DND-41 (cell line): Measurements from ENCODE around the gene PRKCE.

Experiments
- ATAC-seq: fragments of 200-7000 bp; cut with Tn5 transposase; 3 replicates; pipeline ENCODE4 v1.9.1; 2021; ENCODE audit warnings: low read depth; ENCODE audit not compliant: insufficient read depth
- DNase-seq: peaks from one replicate; pipeline ENCODE4 v3.0.0-alpha.2; 2020
- H2AFZ ChIP-seq: 2 replicates; pipeline ENCODE4 v1.6.0; 2012; ENCODE audit warnings: low read depth, low read length
- H3K27ac ChIP-seq: 2 replicates; pipeline ENCODE4 v1.5.1; 2012; ENCODE audit warnings: low read length, inconsistent platforms
- H3K27me3 ChIP-seq: fragments of 200-600 bp; sonication (generic); 2 replicates; pipeline ENCODE4 v1.6.0; 2012; ENCODE audit warnings: low read length, mild to moderate bottlenecking, inconsistent platforms; ENCODE audit not compliant: insufficient read depth, poor library complexity
- H3K36me3 ChIP-seq: 2 replicates; pipeline ENCODE4 v1.5.1; 2012; ENCODE audit warnings: low read length, inconsistent platforms; ENCODE audit not compliant: insufficient read depth
- H3K4me1 ChIP-seq: 2 replicates; pipeline ENCODE4 v1.5.1; 2012; ENCODE audit warnings: mild to moderate bottlenecking, low read length; ENCODE audit not compliant: insufficient read depth
- H3K4me2 ChIP-seq: 2 replicates; pipeline ENCODE4 v1.6.0; 2012; ENCODE audit warnings: mild to moderate bottlenecking, moderate library complexity, low read length, inconsistent platforms; ENCODE audit not compliant: insufficient read depth
- H3K4me3 ChIP-seq, 2 experiments: fragments of 200-600 bp in 1 of 2; shearing (Covaris generic) in 1 of 2; 2 replicates each; pipeline ENCODE4 v1.5.1; 2012 to 2016; ENCODE audit warnings: inconsistent platforms in 2 of 2, low read length in 2 of 2, mild to moderate bottlenecking in 2 of 2, low read depth in 1 of 2, moderate library complexity in 1 of 2
- H3K79me2 ChIP-seq: 2 replicates; pipeline ENCODE4 v1.6.0; 2012; ENCODE audit warnings: low read length, inconsistent platforms; ENCODE audit not compliant: insufficient read depth
- H3K9ac ChIP-seq: 2 replicates; pipeline ENCODE4 v1.6.0; 2012; ENCODE audit warnings: low read depth, mild to moderate bottlenecking, inconsistent platforms, low read length, moderate library complexity
- H3K9me3 ChIP-seq: 2 replicates; pipeline ENCODE4 v1.5.1; 2012; ENCODE audit warnings: low read length, moderate library complexity, mild to moderate bottlenecking, inconsistent platforms; ENCODE audit not compliant: insufficient read depth, severe bottlenecking
- H4K20me1 ChIP-seq: 2 replicates; pipeline ENCODE4 v1.6.0; 2012; ENCODE audit warnings: low read length; ENCODE audit not compliant: insufficient read depth
- EZH2 ChIP-seq: IDR thresholded peaks from 3 replicates; pipeline ENCODE4 v1.6.1; 2012; ENCODE audit warnings: borderline replicate concordance, low read depth, mild to moderate bottlenecking, moderate library complexity, low read length, inconsistent platforms; ENCODE audit not compliant: severe bottlenecking
- TF ChIP-seq, protein P1 (sequence below): IDR thresholded peaks from 2 replicates; pipeline ENCODE4 v1.5.1; 2012; ENCODE audit warnings: borderline replicate concordance, low read length, moderate library complexity, mild to moderate bottlenecking; ENCODE audit not compliant: poor library complexity, severe bottlenecking; ENCODE audit errors: extremely low read depth

PRKCE gene

DNA sequence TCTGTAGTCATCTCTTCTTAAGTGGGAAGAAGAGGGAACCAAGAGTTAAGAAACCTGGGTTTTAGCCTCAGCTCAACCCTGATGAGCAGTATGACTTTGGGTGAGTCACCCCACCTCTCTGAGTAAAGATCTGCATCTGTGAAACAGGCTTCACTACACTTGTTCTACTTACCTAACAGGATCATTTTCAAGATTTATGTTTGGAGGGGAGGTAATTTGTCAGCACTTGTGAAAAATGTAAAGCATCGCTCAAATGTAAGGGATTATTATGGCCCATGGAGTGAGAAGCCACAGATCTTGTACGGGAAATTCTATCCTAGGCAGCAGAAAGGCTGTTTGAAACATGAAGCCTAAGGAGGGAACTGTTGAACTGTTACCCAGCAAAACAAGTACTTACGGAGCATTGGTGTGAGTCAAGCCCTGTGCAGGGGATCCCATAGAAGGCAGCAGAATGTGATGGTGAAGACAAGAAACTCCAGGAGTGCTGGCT lies 160.6 kb downstream of the PRKCE start:
- no peak overlapping the region for H3K9ac ChIP-seq

DNA sequence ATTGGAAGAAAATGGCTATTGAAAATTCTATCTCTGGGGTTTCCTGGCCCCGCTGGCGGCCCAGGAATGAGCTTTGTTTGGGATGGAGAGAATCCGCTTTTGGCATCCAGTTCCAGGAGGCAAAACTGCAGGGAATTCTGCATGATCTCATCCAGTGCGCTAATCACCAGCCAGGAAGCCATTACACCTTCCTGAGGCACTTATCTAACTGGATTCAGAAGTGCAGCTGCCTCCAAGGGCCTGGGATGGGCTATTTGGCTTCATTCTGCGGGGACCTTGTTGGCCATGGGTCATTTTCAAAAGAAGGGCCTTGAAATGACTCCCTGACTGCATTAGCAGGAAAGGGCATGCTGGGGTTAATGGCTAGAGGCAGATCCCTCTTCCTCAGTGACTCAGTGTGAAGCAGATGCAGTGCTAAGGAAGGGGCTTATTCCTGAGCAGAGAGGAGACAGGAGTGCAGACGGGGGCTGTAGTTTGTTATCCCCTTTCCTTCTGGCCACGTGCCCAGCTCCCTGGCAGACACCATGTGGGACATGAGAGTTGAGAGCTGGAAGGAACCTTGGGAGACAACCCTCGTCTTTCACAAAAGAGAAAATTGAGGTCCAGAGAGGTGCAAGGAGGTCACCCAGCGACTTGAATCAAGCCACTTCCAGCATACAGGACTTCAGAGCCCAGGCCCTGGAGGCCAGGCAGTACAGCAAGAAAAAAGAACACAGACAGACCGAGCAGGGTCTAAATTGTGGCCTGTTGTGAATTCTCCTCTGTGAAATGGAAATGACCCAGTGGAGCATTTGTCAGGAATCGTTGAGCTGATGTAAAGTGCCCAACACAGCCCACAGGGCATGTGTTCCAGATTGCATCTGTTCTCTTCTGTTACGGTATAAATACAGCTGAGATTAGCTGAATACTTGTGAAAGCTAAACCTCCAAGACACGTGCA lies 161.8 kb downstream of the PRKCE start:
- Histone ChIP-seq H3K4me3 (no peak overlapping the region), H3K4me1 (no peaks in the 10 kb centered on the region), H3K27me3 (no peaks in the 10 kb centered on the region), H3K9ac (no peak overlapping the region), H2AFZ (no peak overlapping the region), H4K20me1 (no peaks in the 10 kb centered on the region), H3K36me3 (no peaks in the 10 kb centered on the region), H3K9me3 (no peaks in the 10 kb centered on the region), H3K4me2 (no peak overlapping the region), H3K27ac (no peak overlapping the region), H3K79me2 (no peaks in the 10 kb centered on the region)
- TF ChIP-seq, protein P1, sequence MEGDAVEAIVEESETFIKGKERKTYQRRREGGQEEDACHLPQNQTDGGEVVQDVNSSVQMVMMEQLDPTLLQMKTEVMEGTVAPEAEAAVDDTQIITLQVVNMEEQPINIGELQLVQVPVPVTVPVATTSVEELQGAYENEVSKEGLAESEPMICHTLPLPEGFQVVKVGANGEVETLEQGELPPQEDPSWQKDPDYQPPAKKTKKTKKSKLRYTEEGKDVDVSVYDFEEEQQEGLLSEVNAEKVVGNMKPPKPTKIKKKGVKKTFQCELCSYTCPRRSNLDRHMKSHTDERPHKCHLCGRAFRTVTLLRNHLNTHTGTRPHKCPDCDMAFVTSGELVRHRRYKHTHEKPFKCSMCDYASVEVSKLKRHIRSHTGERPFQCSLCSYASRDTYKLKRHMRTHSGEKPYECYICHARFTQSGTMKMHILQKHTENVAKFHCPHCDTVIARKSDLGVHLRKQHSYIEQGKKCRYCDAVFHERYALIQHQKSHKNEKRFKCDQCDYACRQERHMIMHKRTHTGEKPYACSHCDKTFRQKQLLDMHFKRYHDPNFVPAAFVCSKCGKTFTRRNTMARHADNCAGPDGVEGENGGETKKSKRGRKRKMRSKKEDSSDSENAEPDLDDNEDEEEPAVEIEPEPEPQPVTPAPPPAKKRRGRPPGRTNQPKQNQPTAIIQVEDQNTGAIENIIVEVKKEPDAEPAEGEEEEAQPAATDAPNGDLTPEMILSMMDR: no peak
- no peak for TF ChIP-seq EZH2
- ATAC-seq: no peak
- no peak for DNase-seq

More for the DNA sequence above, 160.6 kb downstream of the PRKCE start:
- H3K79me2 ChIP-seq: no peaks in the 10 kb centered on the region
- ATAC-seq (no peak), DNase-seq (no peak)
- TF ChIP-seq, protein P1: no peak
- no peak for TF ChIP-seq EZH2
- no peaks in the 10 kb centered on the region for H3K27me3 ChIP-seq
- H3K4me2 ChIP-seq: no peak overlapping the region
- H2AFZ ChIP-seq: no peak overlapping the region
- H3K9me3 ChIP-seq: no peaks in the 10 kb centered on the region
- H3K4me3 ChIP-seq: no peak overlapping the region
- H4K20me1 ChIP-seq: peaks cover 3% of the 10 kb centered on the region; the same call in 1 of the 2 replicates
- H3K4me1 ChIP-seq: no peaks in the 10 kb centered on the region
- H3K27ac ChIP-seq: no peak overlapping the region
- no peaks in the 10 kb centered on the region for H3K36me3 ChIP-seq

DNA sequence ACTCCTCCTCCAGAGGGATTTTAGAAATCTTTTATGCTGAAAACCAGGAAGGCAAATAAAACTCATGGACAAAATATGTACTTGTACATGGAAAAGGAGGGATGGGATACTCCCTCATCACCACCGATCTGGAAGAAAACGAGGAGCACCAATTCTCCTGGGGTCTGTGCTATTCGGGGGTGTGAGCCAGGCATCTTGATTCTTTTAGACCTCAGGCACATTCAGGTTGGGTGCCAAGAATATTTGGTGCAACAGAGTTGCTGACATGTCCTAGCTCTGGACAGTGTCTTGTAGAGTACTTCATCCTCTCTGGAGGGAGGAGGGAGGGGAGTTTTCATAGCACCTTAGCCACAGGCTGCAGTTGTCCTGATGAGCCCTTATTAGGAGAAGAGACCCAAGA lies 163.0 kb downstream of the PRKCE start:
- no peaks in the 10 kb centered on the region for H4K20me1 ChIP-seq
- TF ChIP-seq EZH2: no peak
- TF ChIP-seq, protein P1: no peak
- H3K9me3 ChIP-seq: no peaks in the 10 kb centered on the region
- H3K27ac ChIP-seq: no peak overlapping the region
- ATAC-seq (no peak), DNase-seq (no peak)
- no peak overlapping the region for H3K4me3 ChIP-seq
- no peaks in the 10 kb centered on the region for H3K27me3 ChIP-seq
- no peaks in the 10 kb centered on the region for H3K79me2 ChIP-seq
- H3K9ac ChIP-seq: no peak overlapping the region
- H2AFZ ChIP-seq: no peak overlapping the region
- no peaks in the 10 kb centered on the region for H3K36me3 ChIP-seq
- no peak overlapping the region for H3K4me2 ChIP-seq
- H3K4me1 ChIP-seq: no peaks in the 10 kb centered on the region
